ENCODE measurements around the gene BCL6B.
"Not testable (repeated sequence)": the region's sequence is repeated elsewhere in the genome, so short reads cannot be mapped to it uniquely, and the experiment has no call there.

Gene BCL6B

GRCh38 chr17:7041607-7042500, 19.0 kb downstream of the BCL6B start:
- Histone ChIP-seq H3K9ac (0 out of 2 replicates have a peak overlapping the region, but pooled peaks have one; percentile 15), H3K27me3 (peaks cover 46% of the 10 kb centered on the region), H3K27ac (peak overlapping the region; percentile 35; the same call in 1 of the 2 replicates), H3K4me1 (peaks cover 85% of the 10 kb centered on the region), H3K4me3 (peak overlapping the region; percentile 68), H3K36me3 (no peaks in the 10 kb centered on the region), H3K9me3 (no peaks in the 10 kb centered on the region), H4K20me1 (no peaks in the 10 kb centered on the region), H3K4me2 (peak overlapping the region; percentile 98)
- TF ChIP-seq Cebpa-rat (IDR thresholded peaks at IDR 0.05): no peak

- H3K27me3 ChIP-seq: peaks cover 50% of the 10 kb centered on the region
These were observed 19.8 kb downstream of the BCL6B start for GRCh38 chr17:7042501-7043181.

GRCh38 chr17:7043182-7043496, 20.3 kb downstream of the BCL6B start:
- peak overlapping the region; percentile 98 for H3K4me2 ChIP-seq

More at GRCh38 chr17:7042501-7043181, 19.8 kb downstream of the BCL6B start:
- no peaks in the 10 kb centered on the region for H3K9me3 ChIP-seq
- H3K4me2 ChIP-seq: peak overlapping the region; percentile 98
- peaks cover 83% of the 10 kb centered on the region for H3K4me1 ChIP-seq
- H3K9ac ChIP-seq: peak overlapping the region; percentile 79; the same call in 1 of the 2 replicates
- H3K36me3 ChIP-seq: no peaks in the 10 kb centered on the region
- no peak for TF ChIP-seq Cebpa-rat (IDR thresholded peaks at IDR 0.05)
- H3K4me3 ChIP-seq: peak overlapping the region; percentile 68
- peak overlapping the region; percentile 85; the same call in 1 of the 2 replicates for H3K27ac ChIP-seq
- H4K20me1 ChIP-seq: no peaks in the 10 kb centered on the region

GRCh38 chr17:7043497-7044198, 20.8 kb downstream of the BCL6B start, which contains the start of gene SLC16A11:
SLC16A11 (minus strand) TSS chr17:7044092; CDS start chr17:7043513, 579 bp downstream.
- H3K4me2 ChIP-seq: peak within 1 kb of the TSS; percentile 98
- H3K27me3 ChIP-seq: peaks cover 50% of the 10 kb centered on the region
- H3K4me3 ChIP-seq: peak within 1 kb of the TSS; percentile 68
- peak within 1 kb of the TSS; percentile 85 for H3K27ac ChIP-seq
- H3K36me3 ChIP-seq: no peaks in the 10 kb centered on the region
- no peak for TF ChIP-seq Cebpa-rat (IDR thresholded peaks at IDR 0.05)
- peaks cover 73% of the 10 kb centered on the region for H3K4me1 ChIP-seq
- no peaks in the 10 kb centered on the region for H4K20me1 ChIP-seq
- H3K9ac ChIP-seq: peak within 1 kb of the TSS; percentile 79
- H3K9me3 ChIP-seq: no peaks in the 10 kb centered on the region

More at GRCh38 chr17:7043182-7043496, 20.3 kb downstream of the BCL6B start:
- Histone ChIP-seq H3K4me1 (peaks cover 78% of the 10 kb centered on the region), H3K4me3 (peak overlapping the region; percentile 68), H3K27me3 (peaks cover 50% of the 10 kb centered on the region), H3K36me3 (no peaks in the 10 kb centered on the region), H3K9ac (peak overlapping the region; percentile 79), H4K20me1 (no peaks in the 10 kb centered on the region), H3K9me3 (no peaks in the 10 kb centered on the region), H3K27ac (peak overlapping the region; percentile 85)
- no peak for TF ChIP-seq Cebpa-rat (IDR thresholded peaks at IDR 0.05)

GRCh38 chr17:7045492-7046126, 22.8 kb downstream of the BCL6B start:
- Histone ChIP-seq H3K9me3 (no peaks in the 10 kb centered on the region), H3K9ac (no peak overlapping the region), H3K4me2 (peak overlapping the region; percentile 85), H3K27me3 (peaks cover 50% of the 10 kb centered on the region), H3K4me3 (no peak overlapping the region), H3K27ac (no peak overlapping the region), H4K20me1 (no peaks in the 10 kb centered on the region), H3K4me1 (peaks cover 60% of the 10 kb centered on the region), H3K36me3 (no peaks in the 10 kb centered on the region)
- no peak for TF ChIP-seq Cebpa-rat (IDR thresholded peaks at IDR 0.05)

- no peaks in the 10 kb centered on the region for H4K20me1 ChIP-seq
- H3K36me3 ChIP-seq: no peaks in the 10 kb centered on the region
- peaks cover 55% of the 10 kb centered on the region for H3K4me1 ChIP-seq
- H3K4me2 ChIP-seq: peak overlapping the region; percentile 85
- no peaks in the 10 kb centered on the region for H3K9me3 ChIP-seq
- H3K27ac ChIP-seq: no peak overlapping the region
- peak overlapping the region; percentile 25; the same call in 1 of the 2 replicates for H3K4me3 ChIP-seq
- peaks cover 44% of the 10 kb centered on the region for H3K27me3 ChIP-seq
- no peak for TF ChIP-seq Cebpa-rat (IDR thresholded peaks at IDR 0.05)
- H3K9ac ChIP-seq: no peak overlapping the region
These were observed 23.4 kb downstream of the BCL6B start for GRCh38 chr17:7046127-7046724.

GRCh38 chr17:7046725-7047397, 24.0 kb downstream of the BCL6B start:
- H3K27me3 ChIP-seq: peaks cover 37% of the 10 kb centered on the region
- not testable (repeated sequence) for H3K9me3 ChIP-seq, H3K9ac ChIP-seq, H3K27ac ChIP-seq, H4K20me1 ChIP-seq, H3K36me3 ChIP-seq
- peak overlapping the region; percentile 85 for H3K4me2 ChIP-seq
- peak overlapping the region; percentile 25; the same call in 1 of the 2 replicates for H3K4me3 ChIP-seq
- peaks cover 48% of the 10 kb centered on the region for H3K4me1 ChIP-seq

- H3K9me3 ChIP-seq: no peaks in the 10 kb centered on the region
- H3K27ac ChIP-seq: no peak overlapping the region
- H3K9ac ChIP-seq: no peak overlapping the region
- peak overlapping the region; percentile 85; the same call in 1 of the 2 replicates for H3K4me2 ChIP-seq
- no peak overlapping the region for H3K4me3 ChIP-seq
- H3K36me3 ChIP-seq: no peaks in the 10 kb centered on the region
- H3K4me1 ChIP-seq: peaks cover 41% of the 10 kb centered on the region
- no peaks in the 10 kb centered on the region for H4K20me1 ChIP-seq
- TF ChIP-seq Cebpa-rat (IDR thresholded peaks at IDR 0.05): no peak
- peaks cover 30% of the 10 kb centered on the region for H3K27me3 ChIP-seq
These were observed 24.7 kb downstream of the BCL6B start for GRCh38 chr17:7047566-7047965.

Measured in BLaER1 (cell line).